Testis (tissue), 5 donors: ENCODE measurements around the gene NKAIN4. TPM values are rescaled to one million over a fixed set of nuclear protein-coding genes. Genes with fewer than 3 reads are reported as not detected.
A peak's percentile ranks its signal among the peaks of the same experiment; 100 is the strongest.

ENCODE experiments used
- DNase-seq: peaks from one replicate; pipeline ENCODE4 v3.0.0-alpha.2; 2019
- H3K27ac ChIP-seq, 2 donors: fragments of 200-600 bp; sonication (generic); one replicate each; pipeline ENCODE4 v1.5.1; 2019
- H3K27me3 ChIP-seq: fragments of 200-600 bp; sonication (generic); one replicate; pipeline ENCODE4 v1.5.1; 2019
- H3K36me3 ChIP-seq: fragments of 200-600 bp; sonication (generic); one replicate; pipeline ENCODE4 v1.5.1; 2017; ENCODE audit warnings: low read depth; ENCODE audit errors: missing control alignments
- H3K4me1 ChIP-seq: fragments of 200-600 bp; sonication (generic); one replicate; pipeline ENCODE4 v1.5.1; 2019
- H3K4me3 ChIP-seq, 2 donors: fragments of 200-600 bp; sonication (generic); one replicate each; pipeline ENCODE4 v1.5.1; 2017 to 2019
- H3K9me3 ChIP-seq: fragments of 200-600 bp; sonication (generic); one replicate; pipeline ENCODE4 v1.5.1; 2017
- POLR2A ChIP-seq: fragments of 450-650 bp; IDR thresholded peaks from one replicate; pipeline ENCODE4 v1.6.1; 2017; ENCODE audit warnings: antibody characterized with exemption, mild to moderate bottlenecking, moderate library complexity
- WGBS, 2 donors: methylation state at CpG; one replicate each; pipeline ENCODE4 v1.1.5; 2018; 5-methylcytosine and 5-hydroxymethylcytosine counted together
- intact Hi-C: fragments of 100-400 bp; cut with DNase I; formaldehyde crosslinking; loops from one replicate; pipeline ENCODE4 v1.15.1; 2023; ENCODE audit warnings: low total_unique reads
- long read RNA-seq, 2 donors: transcript quantifications; one replicate each; lab custom pipeline, GENCODE V29; 2026
- polyA plus RNA-seq: library from polyadenylated mRNA; stranded (reverse); fragments of 350-450 nt; fragmentation: Illumina TruSeq; extraction: RNeasy Lipid Tissue Mini Kit (QIAGEN cat#74804); gene quantifications from one replicate; pipeline ENCODE4 v1.2.3, GENCODE V29; 2014; ENCODE audit warnings: low read depth, low replicate concordance; ENCODE audit not compliant: insufficient read depth
- total RNA-seq, 2 donors: library from RNA; depleted of rRNA; stranded (reverse); fragments of >200 nt; gene quantifications; one replicate each; pipeline ENCODE4 v1.2.3, GENCODE V29; 2016
- TF ChIP-seq, protein P1 (sequence below), 3 experiments: fragments of 450-650 bp in 2 of 3; fragments of 200-600 bp in 1 of 3; sonication (generic) in 1 of 3; IDR thresholded peaks; one replicate each; pipeline ENCODE4 v1.5.1; 2016 to 2019; ENCODE audit warnings: antibody characterized with exemption in 3 of 3, mild to moderate bottlenecking in 2 of 3, moderate library complexity in 1 of 3

NKAIN4 gene
- total RNA-seq (1 to 10 TPM; 4.7 to 6.0 TPM), polyA plus RNA-seq (3.9 TPM)
- long read RNA-seq, donor 1, transcript NKAIN4-203 (7 exons, 1,430 nt), result major isoform, 17 of 25 reads
- long read RNA-seq, donor 1, partial matches to known transcripts, result 0 of 25 reads
- long read RNA-seq, donor 1, other reads (novel, unspliced or antisense), result 8 of 25 reads
- long read RNA-seq, donor 2, transcript NKAIN4-203 (7 exons, 1,430 nt), result major isoform, 10 of 10 reads
- long read RNA-seq, donor 2, partial matches to known transcripts, result 0 of 10 reads
- long read RNA-seq, donor 2, other reads (novel, unspliced or antisense), result 0 of 10 reads

DNA sequence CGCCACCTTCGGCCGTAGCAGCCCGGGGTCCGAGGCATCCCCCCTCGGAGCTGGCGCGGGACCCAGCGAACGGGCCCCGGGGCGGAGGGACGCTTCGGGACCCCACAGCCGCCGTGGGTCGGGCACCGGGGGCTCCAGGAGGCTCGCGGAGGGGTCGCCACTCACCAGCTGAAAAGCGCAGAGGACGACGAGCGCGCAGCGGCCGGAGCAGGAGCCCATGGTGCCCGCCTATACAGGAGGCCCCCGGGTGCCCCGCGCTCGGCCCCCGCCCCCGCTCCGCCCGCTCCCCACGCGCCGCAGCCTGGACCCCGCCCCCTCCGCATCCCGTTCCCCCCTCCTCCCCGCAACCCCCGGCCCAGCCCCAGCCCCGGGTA is at the start of gene NKAIN4:
Gene NKAIN4, minus strand, starts transcription at position 232 of the 374 bp plus-strand sequence. Its CDS starts 13 bp downstream, at position 219.
- TF ChIP-seq, protein P1, sequence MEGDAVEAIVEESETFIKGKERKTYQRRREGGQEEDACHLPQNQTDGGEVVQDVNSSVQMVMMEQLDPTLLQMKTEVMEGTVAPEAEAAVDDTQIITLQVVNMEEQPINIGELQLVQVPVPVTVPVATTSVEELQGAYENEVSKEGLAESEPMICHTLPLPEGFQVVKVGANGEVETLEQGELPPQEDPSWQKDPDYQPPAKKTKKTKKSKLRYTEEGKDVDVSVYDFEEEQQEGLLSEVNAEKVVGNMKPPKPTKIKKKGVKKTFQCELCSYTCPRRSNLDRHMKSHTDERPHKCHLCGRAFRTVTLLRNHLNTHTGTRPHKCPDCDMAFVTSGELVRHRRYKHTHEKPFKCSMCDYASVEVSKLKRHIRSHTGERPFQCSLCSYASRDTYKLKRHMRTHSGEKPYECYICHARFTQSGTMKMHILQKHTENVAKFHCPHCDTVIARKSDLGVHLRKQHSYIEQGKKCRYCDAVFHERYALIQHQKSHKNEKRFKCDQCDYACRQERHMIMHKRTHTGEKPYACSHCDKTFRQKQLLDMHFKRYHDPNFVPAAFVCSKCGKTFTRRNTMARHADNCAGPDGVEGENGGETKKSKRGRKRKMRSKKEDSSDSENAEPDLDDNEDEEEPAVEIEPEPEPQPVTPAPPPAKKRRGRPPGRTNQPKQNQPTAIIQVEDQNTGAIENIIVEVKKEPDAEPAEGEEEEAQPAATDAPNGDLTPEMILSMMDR (IDR thresholded peaks at IDR 0.05), result no peak
- no peak for TF ChIP-seq POLR2A
- Histone ChIP-seq H3K27me3 (no peaks in the 10 kb centered on the region), H3K4me1 (peaks cover 23% of the 10 kb centered on the region), H3K9me3 (no peaks in the 10 kb centered on the region), H3K36me3 (no peaks in the 10 kb centered on the region), H3K27ac (peak within 1 kb of the TSS in 1 of 2 donors; percentile 19), H3K4me3 (peak within 1 kb of the TSS; percentile 13 to 57)
- no CpG with 5 or more reads among the region's 46 CpGs for WGBS, 2 donors
- DNase-seq, result no peak
- intact Hi-C loops, result no loop called here

- H3K9me3 ChIP-seq, result no peaks in the 10 kb centered on the region
- H3K27ac ChIP-seq, result no peak overlapping the region
- H3K4me3 ChIP-seq, result no peak overlapping the region
- intact Hi-C loops, result no loop called here
- 70 to 73% methylated on average over 5 of the region's 5 CpGs for WGBS, 2 donors
- no peaks in the 10 kb centered on the region for H3K36me3 ChIP-seq
- H3K27me3 ChIP-seq, result no peaks in the 10 kb centered on the region
- no peak for DNase-seq
- TF ChIP-seq, protein P1 (IDR thresholded peaks at IDR 0.05), result no peak
- TF ChIP-seq POLR2A, result no peak
- no peaks in the 10 kb centered on the region for H3K4me1 ChIP-seq
Observed at GRCh38 chr20:63303095-63303666, 48.9 kb upstream of the NKAIN4 start.

GRCh38 chr20:63301671-63302070 is 47.4 kb upstream of the NKAIN4 start:
- TF ChIP-seq, protein P1 (IDR thresholded peaks at IDR 0.05), result no peak
- TF ChIP-seq POLR2A, result no peak
- intact Hi-C loops, result no loop called here
- 97 to 98% methylated on average over 1 of the region's 1 CpG for WGBS, 2 donors
- Histone ChIP-seq H3K27me3 (no peaks in the 10 kb centered on the region), H3K36me3 (no peaks in the 10 kb centered on the region), H3K27ac (no peak overlapping the region), H3K4me3 (no peak overlapping the region), H3K9me3 (no peaks in the 10 kb centered on the region), H3K4me1 (no peaks in the 10 kb centered on the region)
- DNase-seq, result no peak

GRCh38 chr20:63298731-63299312 is 44.6 kb upstream of the NKAIN4 start:
- TF ChIP-seq POLR2A, result no peak
- TF ChIP-seq, protein P1 (IDR thresholded peaks at IDR 0.05), result no peak
- H3K27ac ChIP-seq, result no peak overlapping the region
- DNase-seq, result no peak
- intact Hi-C loops, result no loop called here
- peaks cover 2% of the 10 kb centered on the region for H3K4me1 ChIP-seq
- 91 to 92% methylated on average over 17 of the region's 17 CpGs for WGBS, 2 donors
- no peaks in the 10 kb centered on the region for H3K27me3 ChIP-seq
- no peak overlapping the region for H3K4me3 ChIP-seq
- no peaks in the 10 kb centered on the region for H3K36me3 ChIP-seq
- H3K9me3 ChIP-seq, result no peaks in the 10 kb centered on the region
